ENCODE measurements around the gene TMEM41B.

TMEM41B gene

DNA sequence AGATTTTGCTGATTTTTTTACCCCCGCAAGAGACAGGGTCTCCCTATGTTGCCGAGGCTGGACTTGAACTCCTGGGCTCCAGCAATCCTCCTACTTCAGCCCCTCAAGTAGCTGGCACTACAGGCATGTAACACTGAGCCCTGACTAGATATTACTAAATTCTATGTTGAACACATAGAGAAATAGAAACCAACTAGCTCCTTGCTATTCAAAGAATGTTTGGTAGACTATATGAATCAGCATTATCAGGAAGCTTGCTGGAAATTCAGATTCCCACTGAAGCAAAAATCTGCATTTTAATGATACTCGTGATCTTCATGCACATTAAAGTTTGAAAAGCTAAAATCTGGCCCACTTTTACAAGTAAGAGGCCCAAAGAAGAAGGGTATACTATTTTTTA lies 11.9 kb downstream of the TMEM41B start:
- Histone ChIP-seq H3K4me3 (ENCODE audit: extremely low read depth, insufficient read depth, low read length, poor library complexity, severe bottlenecking) (no peak overlapping the region), H3K36me3 (ENCODE audit: control insufficient read depth, insufficient read depth, low read length) (peaks cover 46% of the 10 kb centered on the region), H3K9me3 (ENCODE audit: control insufficient read depth, low read length) (no peaks in the 10 kb centered on the region), H3K4me1 (ENCODE audit: control insufficient read depth, insufficient read depth, low read length, poor library complexity, severe bottlenecking) (no peaks in the 10 kb centered on the region), H3K27ac (ENCODE audit: low read depth, low read length, severe bottlenecking) (no peak overlapping the region)
- WGBS, 2 experiments (ENCODE audit: insufficient coverage in 2 of 2): no CpG with 5 or more reads among the region's 3 CpGs

DNA sequence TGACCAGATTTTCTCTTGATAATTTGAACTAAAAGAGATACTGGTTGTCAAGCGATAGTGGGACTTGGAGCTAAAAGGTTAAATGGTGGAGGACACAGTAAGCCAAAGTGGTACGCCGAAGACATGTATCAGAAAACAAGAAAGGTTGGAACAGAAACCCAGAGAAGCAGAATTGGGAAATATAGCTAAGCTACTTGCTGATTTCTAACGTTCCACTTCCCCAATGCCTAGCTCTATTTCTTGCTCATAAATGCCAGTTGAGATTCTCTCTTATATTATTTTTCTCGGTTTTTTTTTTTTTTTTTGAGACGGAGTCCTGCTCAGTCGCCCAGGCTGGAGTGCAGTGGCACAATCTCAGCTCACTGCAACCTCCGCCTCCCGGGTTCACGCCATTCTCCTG lies 12.7 kb downstream of the TMEM41B start:
- Histone ChIP-seq H3K9me3 (ENCODE audit: control insufficient read depth, low read length) (no peaks in the 10 kb centered on the region), H3K36me3 (ENCODE audit: control insufficient read depth, insufficient read depth, low read length) (peaks cover 53% of the 10 kb centered on the region), H3K4me1 (ENCODE audit: control insufficient read depth, insufficient read depth, low read length, poor library complexity, severe bottlenecking) (no peaks in the 10 kb centered on the region), H3K4me3 (ENCODE audit: extremely low read depth, insufficient read depth, low read length, poor library complexity, severe bottlenecking) (no peak overlapping the region), H3K27ac (ENCODE audit: low read depth, low read length, severe bottlenecking) (no peak overlapping the region)
- WGBS, 2 experiments (ENCODE audit: insufficient coverage in 2 of 2): 94 to 97% methylated on average over 4 to 5 of the region's 10 CpGs

DNA sequence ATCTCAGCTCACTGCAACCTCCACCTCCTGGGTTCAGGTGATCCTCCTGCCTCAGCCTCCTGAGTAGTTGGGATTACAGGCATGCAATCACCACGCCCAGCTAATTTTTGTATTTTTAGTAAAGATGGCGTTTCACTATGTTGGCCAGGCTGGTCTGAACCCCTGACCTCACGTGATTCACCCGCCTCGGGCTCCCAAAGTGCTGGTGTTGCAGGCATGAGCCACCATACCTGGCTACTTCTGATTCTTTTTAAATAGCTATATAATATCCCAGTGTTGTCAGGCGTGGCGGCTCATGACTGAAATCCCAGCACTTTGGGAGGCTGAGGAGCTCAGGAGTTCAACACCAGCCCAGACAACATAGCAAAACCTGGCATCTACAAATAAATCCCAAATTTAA lies 20.7 kb downstream of the TMEM41B start:
- no peak overlapping the region for H3K4me3 ChIP-seq (ENCODE audit: extremely low read depth, insufficient read depth, low read length, poor library complexity, severe bottlenecking)
- no peak overlapping the region for H3K27ac ChIP-seq (ENCODE audit: low read depth, low read length, severe bottlenecking)
- 100% methylated on average over 4 to 7 of the region's 7 CpGs for WGBS, 2 experiments (ENCODE audit: insufficient coverage in 2 of 2)
- H3K36me3 ChIP-seq (ENCODE audit: control insufficient read depth, insufficient read depth, low read length): peaks cover 81% of the 10 kb centered on the region
- H3K9me3 ChIP-seq (ENCODE audit: control insufficient read depth, low read length): no peaks in the 10 kb centered on the region
- no peaks in the 10 kb centered on the region for H3K4me1 ChIP-seq (ENCODE audit: control insufficient read depth, insufficient read depth, low read length, poor library complexity, severe bottlenecking)

DNA sequence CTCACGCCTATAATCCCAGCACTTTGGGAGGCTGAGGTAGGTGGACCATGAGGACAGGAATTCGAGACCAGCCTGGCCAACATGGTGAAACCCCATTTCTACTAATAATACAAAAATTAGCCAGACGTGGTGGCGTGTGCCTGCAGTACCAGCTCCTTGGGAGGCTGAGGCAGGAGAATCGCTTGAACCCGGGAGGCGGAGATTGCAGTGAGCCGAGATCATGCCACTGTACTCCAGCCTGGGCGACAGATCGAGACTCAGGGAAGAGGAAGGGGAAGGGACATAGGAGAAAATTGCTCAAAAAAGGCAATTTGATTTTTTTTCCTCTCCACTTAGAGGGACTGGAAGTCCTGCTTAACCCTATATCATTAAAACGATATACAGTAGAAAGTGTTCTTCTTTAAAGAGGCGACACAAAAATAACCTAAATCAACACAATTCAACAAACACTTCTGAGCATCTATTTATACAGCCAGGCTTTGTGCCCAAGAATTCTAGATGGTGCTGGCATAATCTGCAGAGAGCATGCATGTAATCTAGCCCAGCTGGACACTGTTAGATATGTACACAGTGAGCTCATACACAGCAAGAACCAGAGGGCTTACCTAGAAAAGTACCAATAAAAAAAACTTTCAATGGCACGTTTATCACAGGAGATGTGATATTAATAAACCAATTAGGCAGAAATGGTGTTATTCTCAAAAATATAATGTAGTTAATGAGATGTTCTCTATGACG lies 28.4 kb downstream of the TMEM41B start:
- no peaks in the 10 kb centered on the region for H3K4me1 ChIP-seq (ENCODE audit: control insufficient read depth, insufficient read depth, low read length, poor library complexity, severe bottlenecking)
- no peak overlapping the region for H3K27ac ChIP-seq (ENCODE audit: low read depth, low read length, severe bottlenecking)
- H3K4me3 ChIP-seq (ENCODE audit: extremely low read depth, insufficient read depth, low read length, poor library complexity, severe bottlenecking): no peak overlapping the region
- H3K9me3 ChIP-seq (ENCODE audit: control insufficient read depth, low read length): no peaks in the 10 kb centered on the region
- peaks cover 73% of the 10 kb centered on the region for H3K36me3 ChIP-seq (ENCODE audit: control insufficient read depth, insufficient read depth, low read length)
- 94 to 98% methylated on average over 6 to 11 of the region's 14 CpGs for WGBS, 2 experiments (ENCODE audit: insufficient coverage in 2 of 2)

DNA sequence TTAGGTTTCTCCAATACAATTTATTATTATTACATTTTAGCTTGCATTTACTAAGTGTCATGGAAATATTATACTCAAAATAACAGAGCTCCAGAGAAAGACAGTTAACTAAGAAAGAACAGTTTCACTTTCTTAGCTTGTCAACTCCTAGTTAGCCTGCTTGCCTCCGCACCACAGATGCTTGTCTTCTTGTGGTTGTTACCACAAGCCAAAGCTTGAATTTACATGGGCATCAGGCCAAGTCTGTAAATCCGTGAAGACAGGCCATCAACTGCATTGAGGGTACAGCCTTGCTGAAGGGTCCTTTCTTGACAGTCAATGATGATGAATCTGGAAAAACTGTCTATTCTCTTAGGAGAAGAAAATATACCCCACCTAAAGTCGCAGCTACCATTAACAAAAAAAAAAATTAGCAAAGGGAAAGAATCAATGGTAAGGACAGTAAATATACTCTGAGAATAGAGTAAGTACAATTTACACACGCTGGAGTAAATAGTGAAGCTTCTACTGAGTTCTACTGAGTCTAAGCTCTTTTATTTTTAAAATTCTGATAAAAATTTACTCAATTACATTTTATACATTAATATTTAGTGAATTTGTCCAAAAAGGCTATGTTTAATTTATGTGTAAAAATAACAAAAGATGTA lies 33.6 kb downstream of the TMEM41B start:
- Histone ChIP-seq H3K27ac (ENCODE audit: low read depth, low read length, severe bottlenecking) (no peak overlapping the region), H3K4me3 (ENCODE audit: extremely low read depth, insufficient read depth, low read length, poor library complexity, severe bottlenecking) (no peak overlapping the region), H3K36me3 (ENCODE audit: control insufficient read depth, insufficient read depth, low read length) (peaks cover 73% of the 10 kb centered on the region), H3K4me1 (ENCODE audit: control insufficient read depth, insufficient read depth, low read length, poor library complexity, severe bottlenecking) (no peaks in the 10 kb centered on the region), H3K9me3 (ENCODE audit: control insufficient read depth, low read length) (no peaks in the 10 kb centered on the region)
- WGBS, 2 experiments (ENCODE audit: insufficient coverage in 2 of 2): 95 to 100% methylated on average over 1 to 2 of the region's 4 CpGs

DNA sequence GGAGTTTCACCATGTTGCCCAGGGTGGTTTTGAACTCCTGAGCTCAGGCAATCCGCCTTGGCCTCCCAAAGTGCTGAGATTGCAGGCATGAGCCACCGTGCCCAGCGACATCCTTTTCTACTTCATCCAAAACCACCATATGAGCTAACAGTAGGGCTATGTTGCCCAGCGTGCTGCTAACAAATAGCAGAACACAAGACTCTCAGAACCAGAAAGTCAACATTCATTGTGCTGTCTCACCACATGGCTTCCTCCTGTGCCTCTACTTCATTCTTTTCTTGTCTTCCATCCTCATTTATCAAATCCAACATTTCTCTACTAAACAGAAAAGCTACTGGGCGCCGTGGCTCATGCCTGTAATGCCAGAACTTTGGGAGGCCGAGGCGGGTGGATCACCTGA lies 37.2 kb downstream of the TMEM41B start:
- no peaks in the 10 kb centered on the region for H3K9me3 ChIP-seq (ENCODE audit: control insufficient read depth, low read length)
- 89 to 94% methylated on average over 7 to 8 of the region's 8 CpGs for WGBS, 2 experiments (ENCODE audit: insufficient coverage in 2 of 2)
- H3K4me1 ChIP-seq (ENCODE audit: control insufficient read depth, insufficient read depth, low read length, poor library complexity, severe bottlenecking): no peaks in the 10 kb centered on the region
- no peak overlapping the region for H3K27ac ChIP-seq (ENCODE audit: low read depth, low read length, severe bottlenecking)
- no peak overlapping the region for H3K4me3 ChIP-seq (ENCODE audit: extremely low read depth, insufficient read depth, low read length, poor library complexity, severe bottlenecking)
- peaks cover 43% of the 10 kb centered on the region for H3K36me3 ChIP-seq (ENCODE audit: control insufficient read depth, insufficient read depth, low read length)

DNA sequence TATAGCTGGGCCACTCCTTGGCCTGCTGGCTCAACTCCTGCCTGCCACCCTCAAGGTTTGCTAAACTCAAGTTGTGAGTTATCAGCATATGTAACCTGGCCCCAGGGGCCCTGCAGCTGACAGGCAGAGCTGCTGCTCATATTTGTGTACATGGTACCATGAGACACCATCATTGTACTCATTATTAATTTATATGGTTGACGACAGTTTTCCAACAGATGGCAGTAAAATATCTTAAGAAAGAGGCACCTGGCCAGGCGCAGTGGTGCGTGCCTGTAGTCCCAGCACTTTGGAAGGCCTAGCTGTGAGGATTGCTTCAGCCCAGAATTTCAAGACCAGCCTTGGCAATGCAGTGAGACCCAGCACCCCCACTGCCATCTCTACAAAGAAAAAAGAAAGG lies 37.8 kb downstream of the TMEM41B start:
- H3K4me3 ChIP-seq (ENCODE audit: extremely low read depth, insufficient read depth, low read length, poor library complexity, severe bottlenecking): no peak overlapping the region
- H3K27ac ChIP-seq (ENCODE audit: low read depth, low read length, severe bottlenecking): no peak overlapping the region
- no peaks in the 10 kb centered on the region for H3K9me3 ChIP-seq (ENCODE audit: control insufficient read depth, low read length)
- H3K4me1 ChIP-seq (ENCODE audit: control insufficient read depth, insufficient read depth, low read length, poor library complexity, severe bottlenecking): no peaks in the 10 kb centered on the region
- H3K36me3 ChIP-seq (ENCODE audit: control insufficient read depth, insufficient read depth, low read length): peaks cover 38% of the 10 kb centered on the region
- WGBS, 2 experiments (ENCODE audit: insufficient coverage in 2 of 2): 100% methylated on average over 2 to 3 of the region's 3 CpGs

DNA sequence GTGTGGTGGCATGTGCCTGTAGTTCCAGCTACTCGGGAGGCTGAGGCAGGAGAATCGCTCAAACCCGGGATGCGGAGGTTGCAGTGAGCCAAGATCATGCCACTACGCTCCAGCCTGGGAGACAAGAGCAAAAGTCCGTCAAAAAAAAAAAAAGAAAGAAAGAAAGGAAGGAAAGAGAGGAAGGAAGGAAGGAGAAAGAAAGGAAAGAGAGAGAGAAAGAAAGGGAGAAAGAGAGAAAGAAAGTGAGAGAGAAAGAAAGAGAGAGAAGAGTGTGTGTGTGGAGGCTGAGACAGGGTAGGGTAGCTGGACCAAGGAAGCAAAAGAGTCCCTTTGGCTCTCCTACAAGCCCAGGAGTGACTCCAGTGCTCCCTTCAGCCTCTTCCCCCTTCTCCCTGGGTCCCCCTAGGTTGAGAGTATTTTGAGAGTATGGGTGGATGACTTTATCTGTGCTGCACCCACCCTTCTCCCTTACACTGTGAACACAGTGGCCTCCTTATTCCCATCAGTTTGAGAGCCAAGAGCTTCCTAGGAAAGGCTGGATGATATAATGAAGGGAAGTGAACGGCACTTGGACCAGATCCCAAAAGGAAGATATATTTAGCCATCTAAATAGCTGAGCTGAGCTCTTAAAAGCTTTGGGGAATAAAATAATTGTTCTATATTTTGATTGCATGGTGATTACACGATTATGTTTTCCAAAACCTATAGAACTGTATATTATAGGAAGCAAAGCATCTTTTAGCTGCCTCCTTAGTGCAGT lies 39.7 kb downstream of the TMEM41B start:
- Histone ChIP-seq H3K4me3 (ENCODE audit: extremely low read depth, insufficient read depth, low read length, poor library complexity, severe bottlenecking) (no peak overlapping the region), H3K9me3 (ENCODE audit: control insufficient read depth, low read length) (no peaks in the 10 kb centered on the region), H3K27ac (ENCODE audit: low read depth, low read length, severe bottlenecking) (no peak overlapping the region), H3K36me3 (ENCODE audit: control insufficient read depth, insufficient read depth, low read length) (peaks cover 20% of the 10 kb centered on the region), H3K4me1 (ENCODE audit: control insufficient read depth, insufficient read depth, low read length, poor library complexity, severe bottlenecking) (peaks cover 2% of the 10 kb centered on the region)
- WGBS, 2 experiments (ENCODE audit: insufficient coverage in 2 of 2): 95 to 98% methylated on average over 6 to 7 of the region's 8 CpGs

DNA sequence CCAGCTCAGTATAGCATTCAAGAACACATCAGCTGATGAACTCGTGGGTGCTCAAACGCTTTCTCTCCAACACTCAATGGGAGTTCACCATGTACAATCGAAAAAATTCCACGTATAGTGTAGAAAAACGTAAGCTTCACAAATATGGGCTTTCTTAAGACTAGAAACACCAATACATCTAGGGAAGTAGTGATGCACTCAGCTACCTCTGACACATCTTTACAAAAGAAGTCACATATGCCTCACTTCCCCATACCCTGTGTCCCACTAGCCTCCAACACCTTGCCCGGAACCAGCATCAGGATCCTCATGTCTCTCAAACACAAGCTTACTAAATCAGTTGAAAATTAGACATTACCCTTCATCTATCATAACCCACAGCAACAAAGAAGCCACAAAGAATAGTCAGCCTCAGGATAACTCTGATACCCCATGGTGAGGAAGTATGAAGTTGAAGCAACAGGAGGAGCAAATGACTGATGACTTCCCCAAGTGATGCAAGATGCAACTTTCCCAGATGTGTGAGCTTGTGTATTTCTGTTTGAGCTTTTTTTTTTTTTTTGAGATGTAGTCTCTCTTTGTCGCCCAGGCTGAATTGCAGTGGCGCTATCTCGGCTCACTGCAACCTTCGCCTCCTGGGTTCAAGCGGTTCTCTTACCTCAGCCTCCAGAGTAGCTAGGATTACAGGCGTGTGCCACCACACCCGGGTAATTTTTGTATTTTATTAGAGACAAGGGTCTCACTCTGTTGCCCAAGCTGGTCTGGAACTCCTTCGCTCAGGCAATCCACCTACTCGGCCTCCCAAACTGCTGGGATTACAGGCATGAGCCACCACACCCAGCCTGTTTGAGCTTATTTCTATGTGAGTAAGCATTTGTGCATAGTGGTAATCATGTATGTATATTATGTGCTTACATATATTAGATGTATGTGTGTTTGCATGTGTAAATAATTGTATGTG lies 40.7 kb downstream of the TMEM41B start:
- H3K27ac ChIP-seq (ENCODE audit: low read depth, low read length, severe bottlenecking): no peak overlapping the region
- WGBS, 2 experiments (ENCODE audit: insufficient coverage in 2 of 2): 93 to 98% methylated on average over 13 to 15 of the region's 15 CpGs
- no peaks in the 10 kb centered on the region for H3K9me3 ChIP-seq (ENCODE audit: control insufficient read depth, low read length)
- H3K4me1 ChIP-seq (ENCODE audit: control insufficient read depth, insufficient read depth, low read length, poor library complexity, severe bottlenecking): peaks cover 2% of the 10 kb centered on the region
- peaks cover 13% of the 10 kb centered on the region for H3K36me3 ChIP-seq (ENCODE audit: control insufficient read depth, insufficient read depth, low read length)
- H3K4me3 ChIP-seq (ENCODE audit: extremely low read depth, insufficient read depth, low read length, poor library complexity, severe bottlenecking): no peak overlapping the region

DNA sequence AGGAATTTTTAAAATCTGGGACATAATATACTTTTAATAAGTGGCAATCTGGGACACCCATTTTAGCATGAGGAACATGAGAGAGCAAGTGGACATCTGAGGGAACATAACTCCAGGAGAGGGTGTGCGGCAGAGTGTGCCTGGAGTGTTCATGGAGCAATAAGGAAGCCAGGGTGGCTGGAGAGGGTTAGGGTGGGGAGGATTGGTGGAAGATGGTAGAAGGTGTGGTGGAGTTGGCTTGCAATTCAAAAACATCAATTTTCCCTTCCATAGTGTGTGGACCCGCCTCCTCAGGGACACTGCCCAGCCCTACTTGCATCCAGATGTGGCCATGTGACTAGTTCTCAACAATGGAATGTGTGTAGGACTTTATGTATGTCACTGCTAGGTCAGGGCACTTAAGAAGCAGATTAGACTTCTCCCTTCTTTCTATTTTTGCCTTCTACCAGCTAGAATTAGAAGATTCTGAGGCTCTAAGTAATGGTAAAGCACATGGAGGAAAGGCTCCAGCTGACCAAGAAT lies 44.8 kb downstream of the TMEM41B start:
- no peak overlapping the region for H3K4me3 ChIP-seq (ENCODE audit: extremely low read depth, insufficient read depth, low read length, poor library complexity, severe bottlenecking)
- peaks cover 6% of the 10 kb centered on the region for H3K4me1 ChIP-seq (ENCODE audit: control insufficient read depth, insufficient read depth, low read length, poor library complexity, severe bottlenecking)
- no peaks in the 10 kb centered on the region for H3K9me3 ChIP-seq (ENCODE audit: control insufficient read depth, low read length)
- H3K36me3 ChIP-seq (ENCODE audit: control insufficient read depth, insufficient read depth, low read length): no peaks in the 10 kb centered on the region
- WGBS, 2 experiments (ENCODE audit: insufficient coverage in 2 of 2): 100% methylated on average over 1 of the region's 2 CpGs
- H3K27ac ChIP-seq (ENCODE audit: low read depth, low read length, severe bottlenecking): no peak overlapping the region
